ENCODE data around the gene NTNG1.

NTNG1 gene

GRCh38 chr1:107198561-107198960 is 57.7 kb downstream of the NTNG1 start:
- TF ChIP-seq REST (IDR thresholded peaks at IDR 0.05; ENCODE audit: insufficient read depth in 1 of 2, low read depth in 2 of 2, low read length in 2 of 2), result no peak
- no peak for TF ChIP-seq POLR2AphosphoS5 (IDR thresholded peaks at IDR 0.05; ENCODE audit: low read depth, low read length)
- no peak for TF ChIP-seq SIN3A (IDR thresholded peaks at IDR 0.05; ENCODE audit: borderline replicate concordance, insufficient read depth, low read length)
- TF ChIP-seq TAF1 (IDR thresholded peaks at IDR 0.05; ENCODE audit: borderline replicate concordance, insufficient read depth, low read length), result no peak
- no peak for TF ChIP-seq FOXP2 (optimal IDR thresholded peaks at IDR 0.05; ENCODE audit: borderline replicate concordance, extremely low read depth, extremely low read length, insufficient read depth)

GRCh38 chr1:107200631-107201030 is 59.8 kb downstream of the NTNG1 start:
- TF ChIP-seq FOXP2 (optimal IDR thresholded peaks at IDR 0.05; ENCODE audit: borderline replicate concordance, extremely low read depth, extremely low read length, insufficient read depth), result no peak
- no peak for TF ChIP-seq SIN3A (IDR thresholded peaks at IDR 0.05; ENCODE audit: borderline replicate concordance, insufficient read depth, low read length)
- no peak for TF ChIP-seq REST (IDR thresholded peaks at IDR 0.05; ENCODE audit: insufficient read depth in 1 of 2, low read depth in 2 of 2, low read length in 2 of 2)
- TF ChIP-seq TAF1 (IDR thresholded peaks at IDR 0.05; ENCODE audit: borderline replicate concordance, insufficient read depth, low read length), result no peak
- TF ChIP-seq POLR2AphosphoS5 (IDR thresholded peaks at IDR 0.05; ENCODE audit: low read depth, low read length), result no peak

- no peak for TF ChIP-seq REST (IDR thresholded peaks at IDR 0.05; ENCODE audit: insufficient read depth in 1 of 2, low read depth in 2 of 2, low read length in 2 of 2)
- no peak for TF ChIP-seq POLR2AphosphoS5 (IDR thresholded peaks at IDR 0.05; ENCODE audit: low read depth, low read length)
- TF ChIP-seq SIN3A (IDR thresholded peaks at IDR 0.05; ENCODE audit: borderline replicate concordance, insufficient read depth, low read length), result no peak
- TF ChIP-seq TAF1 (IDR thresholded peaks at IDR 0.05; ENCODE audit: borderline replicate concordance, insufficient read depth, low read length), result no peak
- no peak for TF ChIP-seq FOXP2 (optimal IDR thresholded peaks at IDR 0.05; ENCODE audit: borderline replicate concordance, extremely low read depth, extremely low read length, insufficient read depth)
Observed at GRCh38 chr1:107202007-107202406, 61.2 kb downstream of the NTNG1 start.

- no peak for TF ChIP-seq SIN3A (IDR thresholded peaks at IDR 0.05; ENCODE audit: borderline replicate concordance, insufficient read depth, low read length)
- TF ChIP-seq POLR2AphosphoS5 (IDR thresholded peaks at IDR 0.05; ENCODE audit: low read depth, low read length), result no peak
- no peak for TF ChIP-seq REST (IDR thresholded peaks at IDR 0.05; ENCODE audit: insufficient read depth in 1 of 2, low read depth in 2 of 2, low read length in 2 of 2)
- no peak for TF ChIP-seq TAF1 (IDR thresholded peaks at IDR 0.05; ENCODE audit: borderline replicate concordance, insufficient read depth, low read length)
- TF ChIP-seq FOXP2 (optimal IDR thresholded peaks at IDR 0.05; ENCODE audit: borderline replicate concordance, extremely low read depth, extremely low read length, insufficient read depth), result no peak
Observed at GRCh38 chr1:107213225-107213624, 72.4 kb downstream of the NTNG1 start.

- TF ChIP-seq REST (IDR thresholded peaks at IDR 0.05; ENCODE audit: insufficient read depth in 1 of 2, low read depth in 2 of 2, low read length in 2 of 2) (no peak), FOXP2 (optimal IDR thresholded peaks at IDR 0.05; ENCODE audit: borderline replicate concordance, extremely low read depth, extremely low read length, insufficient read depth) (no peak), TAF1 (IDR thresholded peaks at IDR 0.05; ENCODE audit: borderline replicate concordance, insufficient read depth, low read length) (no peak), POLR2AphosphoS5 (IDR thresholded peaks at IDR 0.05; ENCODE audit: low read depth, low read length) (no peak), SIN3A (IDR thresholded peaks at IDR 0.05; ENCODE audit: borderline replicate concordance, insufficient read depth, low read length) (no peak)
Observed at GRCh38 chr1:107220036-107220435, 79.2 kb downstream of the NTNG1 start.
